Stimulated activated CD4-positive, alpha-beta T cell treated with anti-CD3 and anti-CD28 coated beads, Interleukin-12 subunit alpha, Interleukin-12 subunit beta, amount 100 ng/mL, for 48 hours (primary cell): ENCODE data around the gene TSPAN13.

Experiments
- DNase-seq, 3 donors: peaks; one replicate each; pipeline ENCODE4 v3.0.0-alpha.2; 2020; ENCODE audit warnings: low read depth in 2 of 3, low spot score in 1 of 3

The TSPAN13 gene

DNA sequence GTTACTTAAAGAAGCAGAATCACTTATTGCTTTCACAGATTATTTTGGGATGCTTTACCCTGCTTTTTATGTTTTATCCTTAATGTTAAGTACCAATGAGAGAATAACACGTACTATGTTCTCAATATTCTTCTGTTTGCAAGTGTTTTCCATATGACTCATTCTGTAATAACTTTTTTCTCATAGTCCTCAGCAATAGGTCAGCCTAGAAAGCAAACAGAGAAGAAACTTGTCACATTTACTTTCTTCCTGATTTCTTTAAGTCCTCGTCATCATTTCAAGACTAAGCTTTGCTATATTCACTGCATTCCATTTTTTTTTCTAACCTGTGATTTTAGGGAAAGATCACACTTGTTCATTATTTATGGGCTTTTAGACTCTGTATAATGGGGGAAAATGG, 58.0 kb downstream of the TSPAN13 start:
- no peak for DNase-seq

GRCh38 chr7:16812542-16813231, 59.1 kb downstream of the TSPAN13 start:
- no peak for DNase-seq

- DNase-seq, result no peak
These were observed 59.7 kb downstream of the TSPAN13 start for GRCh38 chr7:16813232-16813616.

DNA sequence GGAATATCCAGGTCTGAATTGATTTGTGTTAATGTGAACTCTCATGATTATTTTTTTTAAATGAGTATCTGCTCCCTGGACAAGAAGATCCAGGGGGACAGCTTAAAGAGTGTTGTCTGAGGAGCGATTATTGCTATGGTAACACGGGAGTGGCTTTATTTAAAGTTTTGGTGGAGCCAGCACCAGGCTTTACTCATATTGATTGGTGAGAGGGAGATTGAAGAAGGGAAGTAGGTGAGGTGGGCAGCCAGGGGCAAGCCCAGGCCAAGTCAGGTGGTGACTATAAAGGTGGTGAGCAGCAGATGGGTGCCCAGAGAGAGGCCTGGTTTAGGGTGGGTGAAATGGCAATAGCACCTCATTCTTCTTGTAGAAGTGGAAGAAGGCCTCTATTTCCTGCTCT, 61.4 kb downstream of the TSPAN13 start:
- DNase-seq, result no peak

GRCh38 chr7:16816824-16817223, 63.3 kb downstream of the TSPAN13 start:
- no peak for DNase-seq

DNA sequence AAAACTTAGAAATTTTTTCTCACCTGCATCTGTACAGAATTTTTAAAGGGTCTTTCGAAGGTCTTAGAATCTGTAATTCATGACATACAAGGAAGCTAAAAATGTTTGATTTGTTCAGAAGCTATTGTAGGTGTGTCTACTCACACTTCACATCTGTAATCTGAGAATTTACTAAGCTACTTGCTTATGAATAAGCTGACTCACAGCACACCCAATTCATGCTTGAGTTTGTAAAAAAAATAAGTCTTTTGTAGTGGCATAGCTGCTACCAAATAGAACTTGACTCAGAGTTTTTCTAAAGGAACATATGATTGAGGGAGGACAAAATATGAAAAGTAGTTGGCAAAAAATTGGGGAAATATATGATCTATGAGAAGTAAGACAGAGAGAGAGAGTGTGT, 64.0 kb downstream of the TSPAN13 start:
- no peak for DNase-seq

- no peak for DNase-seq
These were observed 65.2 kb downstream of the TSPAN13 start for GRCh38 chr7:16818732-16819131.

DNA sequence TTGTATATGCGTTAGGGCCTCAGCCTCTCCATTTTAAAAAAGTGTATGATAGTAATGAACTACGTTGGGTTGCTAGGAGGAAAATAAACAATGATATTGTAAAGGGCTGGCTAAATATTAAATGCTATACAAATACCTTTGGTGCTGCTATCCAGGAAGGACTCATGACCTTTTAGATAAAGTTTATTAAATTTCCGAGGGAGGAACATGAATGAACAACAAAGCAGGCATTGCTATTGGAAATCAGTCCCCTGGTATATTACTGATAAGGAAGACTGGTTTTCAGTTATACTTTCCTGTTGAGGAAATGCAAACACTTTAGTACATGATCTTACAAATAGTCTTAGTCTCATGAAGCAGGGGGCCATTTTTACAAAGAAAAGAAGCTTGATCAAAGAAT, 68.5 kb downstream of the TSPAN13 start:
- no peak for DNase-seq

- DNase-seq, result no peak
These were observed 72.5 kb downstream of the TSPAN13 start for GRCh38 chr7:16826060-16826459.

GRCh38 chr7:16833373-16833772, 79.8 kb downstream of the TSPAN13 start:
- DNase-seq, result no peak
